ENCODE data around the gene ANKRD18B. TPM values are rescaled to one million over a fixed set of nuclear protein-coding genes. Genes with fewer than 3 reads are reported as not detected.
"Not testable (repeated sequence)": the region's sequence is repeated elsewhere in the genome, so short reads cannot be mapped to it uniquely, and the experiment has no call there.

The ANKRD18B gene
- not detected for total RNA-seq
- not detected for polyA plus RNA-seq

- DNase-seq, result peak in 1 of 3 donors; percentile 70
- H3K36me3 Mint-ChIP-seq; H3K4me3 ChIP-seq (ENCODE audit: low read depth, low read length); H3K4me1 ChIP-seq (ENCODE audit: control insufficient read depth, insufficient read depth, low read length, poor library complexity, severe bottlenecking); H3K36me3 ChIP-seq (ENCODE audit: control insufficient read depth, insufficient read depth, low read length); H3K27ac ChIP-seq (ENCODE audit: insufficient read depth, low read length, poor library complexity, severe bottlenecking); H3K9me3 Mint-ChIP-seq; H3K9me3 ChIP-seq (ENCODE audit: control insufficient read depth in 2 of 2, low read length in 2 of 2): not testable (repeated sequence)
- peak; percentile 71 to 89 for ATAC-seq (ENCODE audit: low read depth in 2 of 2)
- Mint-ChIP-seq H3K4me3 (peak within 1 kb of the TSS; percentile 36 to 80 (median 78)), H3K4me1 (peaks cover 0 to 13% (median 5%) of the 10 kb centered on the region in 4 donors), H3K27ac (peak within 1 kb of the TSS in 1 of 3 donors; percentile 87), H3K27me3 (peaks cover 76% of the 10 kb centered on the region)
- peaks cover 12% of the 10 kb centered on the region for H3K27me3 ChIP-seq (ENCODE audit: control insufficient read depth, insufficient read depth, low read length)
These were observed at the start of gene ANKRD18B for GRCh38 chr9:33523397-33524305. Gene ANKRD18B (plus strand): TSS chr9:33524251. CDS start chr9:33524490, 239 bp downstream.

GRCh38 chr9:33475357-33475756, 48.7 kb upstream of the ANKRD18B start:
- Histone ChIP-seq H3K4me1 (ENCODE audit: control insufficient read depth, insufficient read depth, low read length, poor library complexity, severe bottlenecking) (peaks cover 24% of the 10 kb centered on the region), H3K27me3 (ENCODE audit: control insufficient read depth, insufficient read depth, low read length) (no peaks in the 10 kb centered on the region), H3K36me3 (ENCODE audit: control insufficient read depth, insufficient read depth, low read length) (peaks cover 11% of the 10 kb centered on the region), H3K9me3 (ENCODE audit: control insufficient read depth in 2 of 2, low read length in 2 of 2) (no peaks in the 10 kb centered on the region), H3K4me3 (ENCODE audit: low read depth, low read length) (no peak overlapping the region), H3K27ac (ENCODE audit: insufficient read depth, low read length, poor library complexity, severe bottlenecking) (no peak overlapping the region)
- Mint-ChIP-seq H3K9me3 (no peaks in the 10 kb centered on the region), H3K4me1 (peaks cover 4 to 33% (median 20%) of the 10 kb centered on the region in 4 donors), H3K27ac (peak overlapping the region in 1 of 3 donors; percentile 44), H3K36me3 (peaks cover 12% of the 10 kb centered on the region), H3K4me3 (peak overlapping the region in 1 of 4 donors; percentile 76), H3K27me3 (no peaks in the 10 kb centered on the region)
- DNase-seq, result no peak
- ATAC-seq (ENCODE audit: low read depth in 2 of 2), result no peak

- no peaks in the 10 kb centered on the region for H3K9me3 Mint-ChIP-seq
- Histone ChIP-seq H3K9me3 (ENCODE audit: control insufficient read depth in 2 of 2, low read length in 2 of 2) (no peaks in the 10 kb centered on the region), H3K27ac (ENCODE audit: insufficient read depth, low read length, poor library complexity, severe bottlenecking) (no peak overlapping the region), H3K4me3 (ENCODE audit: low read depth, low read length) (no peak overlapping the region), H3K36me3 (ENCODE audit: control insufficient read depth, insufficient read depth, low read length) (peaks cover 6% of the 10 kb centered on the region), H3K4me1 (ENCODE audit: control insufficient read depth, insufficient read depth, low read length, poor library complexity, severe bottlenecking) (peaks cover 24% of the 10 kb centered on the region), H3K27me3 (ENCODE audit: control insufficient read depth, insufficient read depth, low read length) (no peaks in the 10 kb centered on the region)
- H3K4me3 Mint-ChIP-seq, result peak overlapping the region in 1 of 4 donors; percentile 60
- no peak for DNase-seq
- peak overlapping the region in 1 of 3 donors; percentile 83 for H3K27ac Mint-ChIP-seq
- no peak for ATAC-seq (ENCODE audit: low read depth in 2 of 2)
- H3K27me3 Mint-ChIP-seq, result no peaks in the 10 kb centered on the region
- peaks cover 9% of the 10 kb centered on the region for H3K36me3 Mint-ChIP-seq
- H3K4me1 Mint-ChIP-seq, result peaks cover 4 to 29% (median 17%) of the 10 kb centered on the region in 4 donors
These were observed 47.5 kb upstream of the ANKRD18B start for GRCh38 chr9:33476503-33476902.

- H3K27me3 ChIP-seq (ENCODE audit: control insufficient read depth, insufficient read depth, low read length), result no peaks in the 10 kb centered on the region
- no peak overlapping the region for H3K27ac ChIP-seq (ENCODE audit: insufficient read depth, low read length, poor library complexity, severe bottlenecking)
- H3K9me3 Mint-ChIP-seq, result no peaks in the 10 kb centered on the region
- no peak overlapping the region for H3K4me3 Mint-ChIP-seq
- H3K9me3 ChIP-seq (ENCODE audit: control insufficient read depth in 2 of 2, low read length in 2 of 2), result no peaks in the 10 kb centered on the region
- H3K4me3 ChIP-seq (ENCODE audit: low read depth, low read length), result no peak overlapping the region
- no peak overlapping the region for H3K27ac Mint-ChIP-seq
- H3K36me3 ChIP-seq (ENCODE audit: control insufficient read depth, insufficient read depth, low read length), result no peaks in the 10 kb centered on the region
- peaks cover 0 to 5% (median 3%) of the 10 kb centered on the region in 4 donors for H3K4me1 Mint-ChIP-seq
- ATAC-seq (ENCODE audit: low read depth in 2 of 2), result no peak
- H3K36me3 Mint-ChIP-seq, result no peaks in the 10 kb centered on the region
- DNase-seq, result no peak
- H3K27me3 Mint-ChIP-seq, result no peaks in the 10 kb centered on the region
- H3K4me1 ChIP-seq (ENCODE audit: control insufficient read depth, insufficient read depth, low read length, poor library complexity, severe bottlenecking), result no peaks in the 10 kb centered on the region
These were observed 43.9 kb upstream of the ANKRD18B start for GRCh38 chr9:33480106-33480505.

- H3K27me3 Mint-ChIP-seq, result no peaks in the 10 kb centered on the region
- H3K9me3 Mint-ChIP-seq, result no peaks in the 10 kb centered on the region
- Histone ChIP-seq H3K27ac (ENCODE audit: insufficient read depth, low read length, poor library complexity, severe bottlenecking) (no peak overlapping the region), H3K27me3 (ENCODE audit: control insufficient read depth, insufficient read depth, low read length) (no peaks in the 10 kb centered on the region), H3K4me1 (ENCODE audit: control insufficient read depth, insufficient read depth, low read length, poor library complexity, severe bottlenecking) (no peaks in the 10 kb centered on the region), H3K36me3 (ENCODE audit: control insufficient read depth, insufficient read depth, low read length) (no peaks in the 10 kb centered on the region), H3K9me3 (ENCODE audit: control insufficient read depth in 2 of 2, low read length in 2 of 2) (no peaks in the 10 kb centered on the region), H3K4me3 (ENCODE audit: low read depth, low read length) (no peak overlapping the region)
- peaks cover 0 to 5% (median 1%) of the 10 kb centered on the region in 4 donors for H3K4me1 Mint-ChIP-seq
- no peak for ATAC-seq (ENCODE audit: low read depth in 2 of 2)
- H3K4me3 Mint-ChIP-seq, result no peak overlapping the region
- no peaks in the 10 kb centered on the region for H3K36me3 Mint-ChIP-seq
- no peak for DNase-seq
- H3K27ac Mint-ChIP-seq, result no peak overlapping the region
These were observed 43.1 kb upstream of the ANKRD18B start for GRCh38 chr9:33480976-33481375.

GRCh38 chr9:33485312-33485711, 38.7 kb upstream of the ANKRD18B start:
- H3K27ac Mint-ChIP-seq; H3K4me3 Mint-ChIP-seq; H3K36me3 ChIP-seq (ENCODE audit: control insufficient read depth, insufficient read depth, low read length); ATAC-seq (ENCODE audit: low read depth in 2 of 2); H3K9me3 Mint-ChIP-seq; H3K36me3 Mint-ChIP-seq; H3K27ac ChIP-seq (ENCODE audit: insufficient read depth, low read length, poor library complexity, severe bottlenecking); DNase-seq; H3K27me3 ChIP-seq (ENCODE audit: control insufficient read depth, insufficient read depth, low read length); H3K4me1 Mint-ChIP-seq; H3K4me1 ChIP-seq (ENCODE audit: control insufficient read depth, insufficient read depth, low read length, poor library complexity, severe bottlenecking); H3K4me3 ChIP-seq (ENCODE audit: low read depth, low read length); H3K9me3 ChIP-seq (ENCODE audit: control insufficient read depth in 2 of 2, low read length in 2 of 2): not testable (repeated sequence)
- peaks cover 12% of the 10 kb centered on the region for H3K27me3 Mint-ChIP-seq

- H3K27me3 Mint-ChIP-seq, result peaks cover 12% of the 10 kb centered on the region
- no peak for ATAC-seq (ENCODE audit: low read depth in 2 of 2)
- no peaks in the 10 kb centered on the region for H3K4me1 Mint-ChIP-seq
- no peak overlapping the region for H3K27ac Mint-ChIP-seq
- Histone ChIP-seq H3K27ac (ENCODE audit: insufficient read depth, low read length, poor library complexity, severe bottlenecking) (no peak overlapping the region), H3K4me1 (ENCODE audit: control insufficient read depth, insufficient read depth, low read length, poor library complexity, severe bottlenecking) (no peaks in the 10 kb centered on the region), H3K4me3 (ENCODE audit: low read depth, low read length) (no peak overlapping the region), H3K36me3 (ENCODE audit: control insufficient read depth, insufficient read depth, low read length) (no peaks in the 10 kb centered on the region), H3K27me3 (ENCODE audit: control insufficient read depth, insufficient read depth, low read length) (no peaks in the 10 kb centered on the region), H3K9me3 (ENCODE audit: control insufficient read depth in 2 of 2, low read length in 2 of 2) (no peaks in the 10 kb centered on the region)
- no peaks in the 10 kb centered on the region for H3K36me3 Mint-ChIP-seq
- no peak for DNase-seq
- peaks cover 0 to 1% (median 0%) of the 10 kb centered on the region in 7 donors for H3K9me3 Mint-ChIP-seq
- no peak overlapping the region for H3K4me3 Mint-ChIP-seq
These were observed 35.0 kb upstream of the ANKRD18B start for GRCh38 chr9:33489066-33489465.

- H3K27ac ChIP-seq (ENCODE audit: insufficient read depth, low read length, poor library complexity, severe bottlenecking); DNase-seq; H3K9me3 Mint-ChIP-seq; H3K36me3 Mint-ChIP-seq; ATAC-seq (ENCODE audit: low read depth in 2 of 2); H3K4me3 Mint-ChIP-seq; H3K27me3 ChIP-seq (ENCODE audit: control insufficient read depth, insufficient read depth, low read length); H3K4me1 Mint-ChIP-seq; H3K36me3 ChIP-seq (ENCODE audit: control insufficient read depth, insufficient read depth, low read length); H3K27me3 Mint-ChIP-seq; H3K4me3 ChIP-seq (ENCODE audit: low read depth, low read length); H3K9me3 ChIP-seq (ENCODE audit: control insufficient read depth in 2 of 2, low read length in 2 of 2); H3K4me1 ChIP-seq (ENCODE audit: control insufficient read depth, insufficient read depth, low read length, poor library complexity, severe bottlenecking); H3K27ac Mint-ChIP-seq: not testable (repeated sequence)
These were observed 30.2 kb upstream of the ANKRD18B start for GRCh38 chr9:33493819-33494218.

Measured in CD4-positive, CD25-positive, alpha-beta regulatory T cell (primary cell).